A172 (cell line): ENCODE results near the gene CARD9. TPM values are rescaled to one million over a fixed set of nuclear protein-coding genes. Genes with fewer than 3 reads are reported as not detected.
A peak's percentile ranks its signal among the peaks of the same experiment; 100 is the strongest.
"Not testable (repeated sequence)": the region's sequence is repeated elsewhere in the genome, so short reads cannot be mapped to it uniquely, and the experiment has no call there.

Source experiments
- DNase-seq: peaks from one replicate; pipeline ENCODE4 v3.0.0-alpha.2; 2015; ENCODE audit warnings: low spot score
- total RNA-seq: library from RNA; depleted of rRNA; stranded (reverse); fragments of >200 nt; shearing (Covaris generic); gene quantifications from 2 replicates; pipeline ENCODE4 v1.2.3, GENCODE V29; 2014; rRNA removed

Gene CARD9
- 0.95 and 1.1 TPM in 2 replicates for total RNA-seq

- no peak for DNase-seq
These were observed at the start of gene CARD9 for GRCh38 chr9:136373300-136374182. Gene CARD9, minus strand, starts transcription at chr9:136373669. Its CDS starts 1,591 bp downstream, at chr9:136372078.

- DNase-seq: no peak
These were observed 49.4 kb upstream of the CARD9 start for GRCh38 chr9:136422876-136423275.

GRCh38 chr9:136421791-136422190 lies 48.3 kb upstream of the CARD9 start:
- DNase-seq: no peak

GRCh38 chr9:136419092-136419420 lies 45.6 kb upstream of the CARD9 start:
- no peak for DNase-seq

GRCh38 chr9:136418182-136419091 lies 45.0 kb upstream of the CARD9 start:
- no peak for DNase-seq

GRCh38 chr9:136416914-136417313 lies 43.4 kb upstream of the CARD9 start:
- DNase-seq: no peak

GRCh38 chr9:136416427-136416826 lies 43.0 kb upstream of the CARD9 start:
- DNase-seq: no peak

- DNase-seq: no peak
These were observed 39.5 kb upstream of the CARD9 start for GRCh38 chr9:136412962-136413361.

GRCh38 chr9:136411378-136411777 lies 37.9 kb upstream of the CARD9 start:
- no peak for DNase-seq

- DNase-seq: peak; percentile 85
These were observed 37.2 kb upstream of the CARD9 start, which contains the start of the genes ENTR1 and PMPCA for GRCh38 chr9:136410500-136411287. Gene ENTR1, minus strand, starts transcription at chr9:136410614. Its CDS starts 217 bp downstream, at chr9:136410397. Gene PMPCA, plus strand, starts transcription at chr9:136410658. Its CDS starts 11 bp downstream, at chr9:136410669.

- peak; percentile 57 for DNase-seq
These were observed 36.3 kb upstream of the CARD9 start for GRCh38 chr9:136409557-136410455.

- DNase-seq: no peak
These were observed 34.4 kb upstream of the CARD9 start for GRCh38 chr9:136407911-136408310.

- DNase-seq: not testable (repeated sequence)
These were observed 33.6 kb upstream of the CARD9 start for GRCh38 chr9:136407061-136407460.

- DNase-seq: not testable (repeated sequence)
These were observed 32.4 kb upstream of the CARD9 start for GRCh38 chr9:136405904-136406303.

- no peak for DNase-seq
These were observed 32.0 kb upstream of the CARD9 start for GRCh38 chr9:136405481-136405880.

- DNase-seq: no peak
These were observed 31.3 kb upstream of the CARD9 start for GRCh38 chr9:136404801-136405136.

GRCh38 chr9:136403915-136404800 lies 30.7 kb upstream of the CARD9 start:
- DNase-seq: no peak

GRCh38 chr9:136403538-136403914 lies 30.1 kb upstream of the CARD9 start:
- DNase-seq: no peak

- DNase-seq: no peak
These were observed 28.6 kb upstream of the CARD9 start for GRCh38 chr9:136402067-136402466.
